NCI-H1436 (cell line): ENCODE measurements around the gene AP4B1.
"Not testable (repeated sequence)": the region's sequence is repeated elsewhere in the genome, so short reads cannot be mapped to it uniquely, and the experiment has no call there.

Experiments
- DNase-seq: peaks from one replicate; lab custom pipeline; 2025; lab: John Stamatoyannopoulos, UW

AP4B1 gene

GRCh38 chr1:113858418-113858817 lies 46.2 kb downstream of the AP4B1 start:
- no peak for DNase-seq

GRCh38 chr1:113857776-113858175 lies 46.8 kb downstream of the AP4B1 start:
- DNase-seq: no peak

- no peak for DNase-seq
Observed at GRCh38 chr1:113856401-113856790, 48.2 kb downstream of the AP4B1 start.

- DNase-seq: no peak
Observed at GRCh38 chr1:113855630-113856400, 48.8 kb downstream of the AP4B1 start.

- DNase-seq: no peak
Observed at GRCh38 chr1:113854234-113854633, 50.4 kb downstream of the AP4B1 start.

GRCh38 chr1:113852694-113853093 lies 51.9 kb downstream of the AP4B1 start:
- DNase-seq: not testable (repeated sequence)

- DNase-seq: no peak
Observed at GRCh38 chr1:113850127-113850796, 54.3 kb downstream of the AP4B1 start.

DNA sequence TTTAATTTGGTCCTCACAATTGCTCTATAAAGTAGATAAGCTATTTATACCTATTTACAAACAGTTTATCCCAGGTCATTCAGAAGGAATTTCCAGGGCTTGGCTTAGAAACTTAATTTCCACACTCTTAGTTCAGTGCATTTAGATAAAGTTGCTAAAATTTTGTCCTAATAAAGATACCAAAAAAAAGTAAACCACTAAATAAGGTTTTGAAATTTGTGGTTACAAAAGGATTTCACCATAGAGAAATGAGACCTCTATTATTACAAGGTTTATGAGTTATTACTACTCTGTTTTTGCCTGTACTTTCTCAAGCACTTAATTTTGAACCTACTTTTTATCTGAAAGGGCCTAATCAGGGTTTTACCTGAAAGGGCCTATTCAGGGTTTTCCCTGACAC lies 55.5 kb downstream of the AP4B1 start:
- no peak for DNase-seq

- no peak for DNase-seq
Observed at GRCh38 chr1:113846391-113847035, 58.1 kb downstream of the AP4B1 start.
